Cardiac muscle cell (in vitro differentiated cells and primary cell): ENCODE data around the gene HTR3B. TPM values are rescaled to one million over a fixed set of nuclear protein-coding genes. Genes with fewer than 3 reads are reported as not detected.
"Not testable (repeated sequence)": the region's sequence is repeated elsewhere in the genome, so short reads cannot be mapped to it uniquely, and the experiment has no call there.

Source experiments
- DNase-seq, 2 donors: peaks; one replicate each; pipeline versions ENCODE4 v3.0.0 to v3.0.0-alpha.2; 2010 to 2017; ENCODE audit warnings: low read depth in 1 of 2, low spot score in 1 of 2
- H3K27ac ChIP-seq: fragments of 200-600 bp; sonication (generic); 2 replicates; pipeline ENCODE4 v1.5.1; 2016
- H3K27me3 ChIP-seq: fragments of 200-600 bp; sonication (generic); 2 replicates; pipeline ENCODE4 v1.6.0; 2016; ENCODE audit warnings: control low read depth
- H3K36me3 ChIP-seq: fragments of 200-600 bp; sonication (generic); 2 replicates; pipeline ENCODE4 v1.5.1; 2016; ENCODE audit warnings: control low read depth
- H3K4me1 ChIP-seq: fragments of 200-600 bp; sonication (generic); 2 replicates; pipeline ENCODE4 v1.8.1; 2017; ENCODE audit warnings: low read depth, mild to moderate bottlenecking, mixed run types
- H3K4me3 ChIP-seq: fragments of 200-600 bp; sonication (generic); 2 replicates; pipeline ENCODE4 v1.5.1; 2016; ENCODE audit warnings: mild to moderate bottlenecking
- H3K9me3 ChIP-seq: fragments of 200-600 bp; sonication (generic); 2 replicates; pipeline ENCODE4 v1.5.1; 2017; ENCODE audit warnings: low read depth, mild to moderate bottlenecking, control low read depth
- polyA plus RNA-seq: library from polyadenylated mRNA; unstranded; fragments of >200 nt; fragmentation: Nextera tagmentation; extraction: Ambion mirVana; gene quantifications from 2 replicates; pipeline ENCODE4 v1.2.1, GENCODE V29; 2016
- total RNA-seq: library from RNA; depleted of rRNA; stranded (reverse); fragments of >200 nt; gene quantifications from 2 replicates; pipeline ENCODE4 v1.2.3, GENCODE V29; 2016
- TF ChIP-seq, protein P1 (sequence below): IDR thresholded peaks from 2 replicates; pipeline ENCODE4 v1.5.1; 2012; ENCODE audit warnings: low read depth, mild to moderate bottlenecking, low read length

Gene HTR3B
- total and polyA plus RNA-seq, 2 experiments from 2014 or later = not detected

DNA sequence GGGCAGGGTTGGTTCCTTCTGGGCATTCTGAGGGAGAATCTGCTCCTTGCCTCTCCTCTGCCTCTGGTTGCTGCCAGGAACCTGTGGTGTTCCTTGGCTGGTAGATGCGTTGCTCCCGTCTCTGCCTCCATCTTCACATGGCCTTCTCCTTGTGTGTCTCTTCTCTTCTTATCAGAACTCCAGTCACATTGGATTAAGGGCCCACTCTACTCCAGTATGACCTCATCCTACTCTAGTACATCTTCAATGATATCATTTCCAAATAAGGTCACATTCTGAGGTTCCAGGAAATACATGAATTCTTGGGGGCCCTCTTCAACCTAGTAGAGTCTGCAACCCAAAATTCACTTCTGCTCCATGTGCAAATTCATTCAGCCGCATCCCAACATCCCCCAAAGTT lies 33.3 kb downstream of the HTR3B start:
- Histone ChIP-seq H3K27ac (no peak overlapping the region), H3K4me3 (no peak overlapping the region), H3K27me3 (no peaks in the 10 kb centered on the region), H3K9me3 (no peaks in the 10 kb centered on the region), H3K36me3 (no peaks in the 10 kb centered on the region), H3K4me1 (no peaks in the 10 kb centered on the region)
- TF ChIP-seq, protein P1, sequence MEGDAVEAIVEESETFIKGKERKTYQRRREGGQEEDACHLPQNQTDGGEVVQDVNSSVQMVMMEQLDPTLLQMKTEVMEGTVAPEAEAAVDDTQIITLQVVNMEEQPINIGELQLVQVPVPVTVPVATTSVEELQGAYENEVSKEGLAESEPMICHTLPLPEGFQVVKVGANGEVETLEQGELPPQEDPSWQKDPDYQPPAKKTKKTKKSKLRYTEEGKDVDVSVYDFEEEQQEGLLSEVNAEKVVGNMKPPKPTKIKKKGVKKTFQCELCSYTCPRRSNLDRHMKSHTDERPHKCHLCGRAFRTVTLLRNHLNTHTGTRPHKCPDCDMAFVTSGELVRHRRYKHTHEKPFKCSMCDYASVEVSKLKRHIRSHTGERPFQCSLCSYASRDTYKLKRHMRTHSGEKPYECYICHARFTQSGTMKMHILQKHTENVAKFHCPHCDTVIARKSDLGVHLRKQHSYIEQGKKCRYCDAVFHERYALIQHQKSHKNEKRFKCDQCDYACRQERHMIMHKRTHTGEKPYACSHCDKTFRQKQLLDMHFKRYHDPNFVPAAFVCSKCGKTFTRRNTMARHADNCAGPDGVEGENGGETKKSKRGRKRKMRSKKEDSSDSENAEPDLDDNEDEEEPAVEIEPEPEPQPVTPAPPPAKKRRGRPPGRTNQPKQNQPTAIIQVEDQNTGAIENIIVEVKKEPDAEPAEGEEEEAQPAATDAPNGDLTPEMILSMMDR = no peak
- DNase-seq = no peak

DNA sequence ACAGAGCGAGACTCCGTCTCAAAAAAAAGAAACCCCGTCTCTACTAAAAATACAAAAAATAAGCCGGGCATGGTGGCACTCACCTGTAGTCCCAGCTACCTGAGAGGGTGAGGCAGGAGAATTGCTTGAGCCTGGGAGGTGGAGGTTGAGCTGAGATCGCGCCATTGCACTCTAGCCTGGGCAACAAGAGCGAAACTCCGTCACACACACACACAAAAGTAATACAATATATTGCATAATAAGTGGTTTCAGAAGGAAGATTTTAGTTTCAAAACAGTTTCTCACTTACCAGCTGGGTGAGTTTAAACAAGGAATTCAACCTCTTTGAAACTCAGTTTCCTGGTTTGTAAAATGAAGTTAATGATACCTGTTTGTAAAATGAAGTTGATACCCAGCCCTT lies 37.7 kb downstream of the HTR3B start:
- Histone ChIP-seq H3K4me3 (no peak overlapping the region), H3K27ac (no peak overlapping the region), H3K27me3 (no peaks in the 10 kb centered on the region), H3K9me3 (no peaks in the 10 kb centered on the region), H3K36me3 (no peaks in the 10 kb centered on the region), H3K4me1 (no peaks in the 10 kb centered on the region)
- DNase-seq = no peak
- TF ChIP-seq, protein P1 = no peak

DNA sequence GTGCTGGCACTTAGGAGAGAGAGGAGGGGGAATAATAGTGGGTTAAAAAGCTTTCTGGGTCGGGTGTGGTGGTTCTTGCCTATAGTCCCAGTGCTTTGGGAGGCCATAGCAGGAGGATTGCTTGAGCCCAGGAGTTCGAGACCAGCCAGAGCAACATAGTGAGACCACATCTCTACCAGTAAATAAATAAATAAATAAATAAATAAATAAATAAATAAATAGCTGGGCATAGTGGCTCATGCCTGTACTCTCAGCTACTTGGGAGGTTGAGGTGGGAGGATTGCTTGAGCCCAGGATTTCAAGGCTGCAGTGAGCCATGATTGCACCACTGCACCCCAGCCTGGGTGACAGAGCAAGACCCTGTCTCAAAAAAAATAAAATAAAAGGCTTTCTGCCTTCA lies 41.6 kb downstream of the HTR3B start:
- not testable (repeated sequence) for DNase-seq, H3K9me3 ChIP-seq

DNA sequence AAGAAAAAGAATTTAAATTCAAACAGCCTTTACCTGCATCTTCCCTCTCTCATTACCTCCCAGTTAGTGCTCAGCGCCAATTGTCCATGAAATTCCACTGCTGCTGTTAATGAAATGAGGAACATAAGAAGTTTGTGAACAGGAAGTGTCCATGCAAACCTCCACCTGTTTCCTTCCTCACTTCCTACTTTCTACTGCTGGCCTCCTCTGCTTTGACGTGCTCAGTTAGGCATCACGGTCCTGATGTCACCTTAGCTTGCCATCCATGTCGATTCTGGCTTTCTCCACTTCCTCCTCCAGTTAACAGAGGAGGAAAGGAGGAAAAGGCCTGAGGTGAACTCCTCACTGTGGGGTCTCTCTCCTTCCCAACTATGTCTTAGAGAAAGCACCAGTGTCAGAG lies 43.4 kb downstream of the HTR3B start:
- H3K4me1 ChIP-seq = no peaks in the 10 kb centered on the region

More for the DNA sequence above, 41.6 kb downstream of the HTR3B start:
- H3K27ac ChIP-seq, H3K27me3 ChIP-seq, H3K4me3 ChIP-seq, H3K36me3 ChIP-seq, H3K4me1 ChIP-seq: not testable (repeated sequence)

DNA sequence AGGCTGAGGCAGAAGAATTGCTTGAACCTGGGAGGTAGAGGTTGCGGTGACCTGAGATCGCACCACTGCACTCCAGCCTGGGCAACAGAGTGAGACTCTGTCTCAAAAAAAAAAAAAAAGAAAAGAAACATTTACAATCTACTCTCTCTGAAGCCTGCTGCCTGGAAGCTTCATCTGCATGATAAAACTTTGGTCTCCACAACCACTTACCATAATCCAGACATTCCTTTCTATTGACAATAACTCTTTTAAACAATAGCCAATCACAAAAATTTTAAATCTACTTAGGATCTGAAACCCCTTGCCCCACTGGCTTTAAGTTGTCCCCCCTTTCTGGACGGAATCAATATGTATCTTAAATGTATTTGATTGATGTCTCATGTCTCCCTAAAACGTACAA lies 45.3 kb downstream of the HTR3B start:
- Histone ChIP-seq H3K36me3 (no peaks in the 10 kb centered on the region), H3K4me3 (no peak overlapping the region), H3K27ac (no peak overlapping the region), H3K4me1 (no peaks in the 10 kb centered on the region), H3K9me3 (no peaks in the 10 kb centered on the region), H3K27me3 (no peaks in the 10 kb centered on the region)
- DNase-seq = no peak
- TF ChIP-seq, protein P1 = no peak

More for the DNA sequence above, 43.4 kb downstream of the HTR3B start:
- Histone ChIP-seq H3K4me3 (no peak overlapping the region), H3K36me3 (no peaks in the 10 kb centered on the region), H3K27ac (no peak overlapping the region), H3K27me3 (no peaks in the 10 kb centered on the region), H3K9me3 (no peaks in the 10 kb centered on the region)
- no peak for DNase-seq
- TF ChIP-seq, protein P1 = no peak

DNA sequence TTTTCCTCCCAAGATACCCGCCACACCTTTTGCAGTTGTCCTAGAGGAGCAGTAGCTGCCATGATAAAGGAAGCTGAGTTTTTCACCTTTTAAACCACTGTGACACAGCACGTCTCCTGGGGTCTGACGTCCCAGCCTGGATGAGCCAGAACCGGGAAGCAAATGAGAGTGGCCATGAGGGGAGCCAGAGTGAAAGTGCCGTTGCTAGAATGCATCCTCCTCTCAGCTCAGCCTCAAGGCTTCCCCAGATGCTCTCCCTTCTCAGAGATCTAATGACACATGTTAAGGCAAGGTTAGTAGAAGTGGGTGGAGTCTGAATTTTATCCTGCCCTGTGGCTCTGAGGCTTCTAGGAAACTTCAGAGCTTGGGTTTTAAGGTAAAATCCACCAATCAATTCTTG lies 46.9 kb downstream of the HTR3B start:
- Histone ChIP-seq H3K4me1 (no peaks in the 10 kb centered on the region), H3K27ac (no peak overlapping the region), H3K4me3 (no peak overlapping the region), H3K27me3 (no peaks in the 10 kb centered on the region), H3K9me3 (no peaks in the 10 kb centered on the region), H3K36me3 (no peaks in the 10 kb centered on the region)
- no peak for DNase-seq
- TF ChIP-seq, protein P1 = no peak
